Heart left ventricle (tissue), 13 donors: ENCODE data around the gene CTNNA3.

Experiments used
- CTCF ChIP-seq, 12 donors: fragments of 200-600 bp; sonication (generic) in 4 of 12; IDR thresholded peaks; one replicate each; pipeline versions ENCODE4 v1.5.0 to v1.8.0; 2018 to 2022; ENCODE audit warnings: antibody characterized with exemption in 12 of 12, mild to moderate bottlenecking in 5 of 12
- POLR2A ChIP-seq, 2 donors: fragments of 450-650 bp; IDR thresholded peaks; one replicate each; pipeline ENCODE4 v1.6.1; 2017; ENCODE audit warnings: antibody characterized with exemption in 2 of 2, mild to moderate bottlenecking in 2 of 2, moderate library complexity in 2 of 2
- donor health status: ischemic (EF 13 %, LVEDD 7.1; RV severe dilation, severe dysfunction).
- donor health status: DM: no; HTN: yes; CAD: no.
- donor health status: DM: no; HTN: no; CAD: no.
- donor health status: ischemic (EF 25% LVEDD 6.9; RV normal size, moderate dysfunction).
- donor health status: ischemic (EF 25% LVEDD 5.7; RV mildly dilated, moderate dysfunction).
- donor health status: ischemic (EF 35%, LVEDD 5.7; RV mildly dilated, moderate dysfunction).
- donor health status: nonischemic (EF 11% LVEDD 7.7; RV severe dilation, severe dysfunction).
- donor health status: DM: yes; HTN: yes; CAD: no.
- donor health status: PGD.
- donor health status: ischemic (EF 29% LVEDD 5.4; RV normal size, mild dysfunction).
- donor health status: nonischemic (EF 23%, LVEDD 6.1; RV moderate dilation, normal function).

GRCh38 chr10:66917104-66917503 lies 778.9 kb downstream of the CTNNA3 start:
- peak in 3 of 12 donors; percentile 4 to 33 (median 24) for TF ChIP-seq CTCF (IDR thresholded peaks at IDR 0.05)
- TF ChIP-seq POLR2A (IDR thresholded peaks at IDR 0.05): no peak
